ENCODE measurements around the gene AKIRIN1. TPM values are rescaled to one million over a fixed set of nuclear protein-coding genes. Genes with fewer than 3 reads are reported as not detected.

The AKIRIN1 gene
- total RNA-seq, 4 donors from 2014 or later, result 26.1 to 34.7 (median 30.4) TPM

DNA sequence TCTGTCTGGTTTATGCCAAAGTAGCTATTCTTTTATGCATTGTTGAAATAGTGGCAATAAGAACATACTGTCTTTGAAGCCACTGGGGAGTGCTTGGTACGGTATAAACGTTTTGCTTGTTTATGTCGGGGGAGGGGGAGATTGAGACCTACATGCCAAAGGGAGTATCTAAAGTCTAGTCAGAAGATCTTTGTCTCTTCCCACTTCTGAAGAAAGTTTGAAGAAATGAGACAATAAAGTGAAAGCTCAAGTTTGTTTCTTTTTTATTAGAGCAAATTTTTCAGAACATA is 6.8 kb downstream of the AKIRIN1 start:
- no peaks in the 10 kb centered on the region for H3K27me3 ChIP-seq
- H3K4me1 ChIP-seq, result peaks cover 43% of the 10 kb centered on the region
- H3K36me3 ChIP-seq, result peaks cover 32% of the 10 kb centered on the region
- peak overlapping the region; percentile 36 for H3K27ac ChIP-seq
- no peak for DNase-seq (ENCODE audit: low spot score in 2 of 2)
- 27% methylated on average over 3 of the region's 3 CpGs for WGBS
- no peaks in the 10 kb centered on the region for H3K9me3 ChIP-seq
- no peak overlapping the region for H3K4me3 ChIP-seq
- TF ChIP-seq EP300 (IDR thresholded peaks at IDR 0.05), result no peak
- TF ChIP-seq POLR2A (IDR thresholded peaks at IDR 0.05), result no peak
- TF ChIP-seq, protein P1, sequence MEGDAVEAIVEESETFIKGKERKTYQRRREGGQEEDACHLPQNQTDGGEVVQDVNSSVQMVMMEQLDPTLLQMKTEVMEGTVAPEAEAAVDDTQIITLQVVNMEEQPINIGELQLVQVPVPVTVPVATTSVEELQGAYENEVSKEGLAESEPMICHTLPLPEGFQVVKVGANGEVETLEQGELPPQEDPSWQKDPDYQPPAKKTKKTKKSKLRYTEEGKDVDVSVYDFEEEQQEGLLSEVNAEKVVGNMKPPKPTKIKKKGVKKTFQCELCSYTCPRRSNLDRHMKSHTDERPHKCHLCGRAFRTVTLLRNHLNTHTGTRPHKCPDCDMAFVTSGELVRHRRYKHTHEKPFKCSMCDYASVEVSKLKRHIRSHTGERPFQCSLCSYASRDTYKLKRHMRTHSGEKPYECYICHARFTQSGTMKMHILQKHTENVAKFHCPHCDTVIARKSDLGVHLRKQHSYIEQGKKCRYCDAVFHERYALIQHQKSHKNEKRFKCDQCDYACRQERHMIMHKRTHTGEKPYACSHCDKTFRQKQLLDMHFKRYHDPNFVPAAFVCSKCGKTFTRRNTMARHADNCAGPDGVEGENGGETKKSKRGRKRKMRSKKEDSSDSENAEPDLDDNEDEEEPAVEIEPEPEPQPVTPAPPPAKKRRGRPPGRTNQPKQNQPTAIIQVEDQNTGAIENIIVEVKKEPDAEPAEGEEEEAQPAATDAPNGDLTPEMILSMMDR (IDR thresholded peaks at IDR 0.05), result no peak
- no peak for TF ChIP-seq POLR2AphosphoS5 (IDR thresholded peaks at IDR 0.05)

DNA sequence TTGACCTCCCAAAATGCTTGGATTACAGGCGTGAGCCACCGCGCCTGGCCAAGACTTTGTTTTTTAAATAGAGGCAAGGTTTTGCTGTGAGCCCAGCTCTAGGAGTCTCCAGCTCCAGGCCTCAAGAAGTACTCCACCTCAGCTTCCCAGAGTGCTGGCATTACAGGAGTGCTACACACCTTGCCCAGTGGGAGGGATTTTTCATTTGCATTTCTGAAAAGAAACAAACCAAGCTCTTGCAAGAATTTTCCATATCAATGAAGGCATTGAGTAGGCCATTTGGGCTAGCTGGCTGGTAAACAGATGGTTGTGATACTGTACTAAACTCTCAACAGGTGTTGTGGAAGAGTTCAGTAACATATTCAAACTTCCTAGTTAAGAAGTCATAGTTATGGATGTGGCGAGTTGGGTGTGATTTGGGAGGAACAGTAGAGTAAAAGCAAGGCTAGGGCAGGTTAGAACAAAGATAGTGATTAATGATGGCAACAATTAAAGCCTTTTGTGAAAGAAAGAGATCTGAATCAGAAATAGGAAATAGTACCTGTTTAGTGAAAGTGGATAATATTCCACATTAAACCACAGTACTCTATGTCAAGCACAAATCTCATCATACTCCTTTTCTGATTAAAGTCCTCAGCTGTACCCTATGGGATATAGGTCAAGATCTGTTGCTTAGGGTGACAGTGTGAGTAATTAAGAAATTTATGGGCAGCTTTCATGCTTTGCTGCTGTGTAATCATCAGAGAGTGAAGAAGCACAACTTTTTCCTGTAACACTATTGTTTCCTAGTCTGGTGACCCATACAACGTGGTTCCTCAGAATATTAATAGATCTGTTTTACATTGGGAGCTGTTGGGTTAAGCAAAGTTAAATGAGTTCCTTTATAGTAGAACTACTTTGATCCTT is 10.7 kb downstream of the AKIRIN1 start:
- Histone ChIP-seq H3K9me3 (no peaks in the 10 kb centered on the region), H3K27ac (no peak overlapping the region), H3K4me1 (peaks cover 21% of the 10 kb centered on the region), H3K4me3 (no peak overlapping the region), H3K36me3 (peaks cover 69% of the 10 kb centered on the region), H3K27me3 (no peaks in the 10 kb centered on the region)
- no peak for TF ChIP-seq POLR2AphosphoS5 (IDR thresholded peaks at IDR 0.05)
- TF ChIP-seq POLR2A (IDR thresholded peaks at IDR 0.05), result no peak
- TF ChIP-seq EP300 (IDR thresholded peaks at IDR 0.05), result no peak
- TF ChIP-seq, protein P1 (IDR thresholded peaks at IDR 0.05), result no peak
- DNase-seq (ENCODE audit: low spot score in 2 of 2), result no peak
- WGBS, result 76% methylated on average over 5 of the region's 5 CpGs

DNA sequence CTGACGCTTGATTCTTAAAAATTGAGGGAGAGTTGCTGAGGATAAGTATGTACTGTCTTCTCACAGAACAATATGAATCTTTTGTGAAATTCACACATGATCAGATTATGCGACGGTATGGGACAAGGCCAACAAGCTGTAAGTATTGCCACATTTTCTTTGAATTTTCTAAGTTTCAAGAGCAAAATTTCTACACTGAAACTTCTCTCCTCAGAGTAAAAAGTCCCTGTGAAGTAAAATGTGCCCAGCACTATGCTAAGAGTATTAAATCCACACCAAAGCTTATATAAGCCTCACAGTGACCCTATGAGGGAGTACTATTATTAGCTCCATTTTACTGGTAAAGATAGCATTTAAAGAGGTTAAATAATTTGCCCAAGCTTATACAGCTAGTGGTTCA is 12.2 kb downstream of the AKIRIN1 start:
- no peaks in the 10 kb centered on the region for H3K9me3 ChIP-seq
- H3K4me3 ChIP-seq, result no peak overlapping the region
- WGBS, result 73% methylated on average over 3 of the region's 3 CpGs
- no peak overlapping the region for H3K27ac ChIP-seq
- H3K27me3 ChIP-seq, result no peaks in the 10 kb centered on the region
- DNase-seq (ENCODE audit: low spot score in 2 of 2), result no peak
- peaks cover 10% of the 10 kb centered on the region for H3K4me1 ChIP-seq
- peaks cover 80% of the 10 kb centered on the region for H3K36me3 ChIP-seq
- TF ChIP-seq POLR2A (IDR thresholded peaks at IDR 0.05) (no peak), EP300 (IDR thresholded peaks at IDR 0.05) (no peak), POLR2AphosphoS5 (IDR thresholded peaks at IDR 0.05) (no peak)
- TF ChIP-seq, protein P1 (IDR thresholded peaks at IDR 0.05), result no peak

GRCh38 chr1:39003794-39004193 is 12.7 kb downstream of the AKIRIN1 start:
- Histone ChIP-seq H3K36me3 (peaks cover 83% of the 10 kb centered on the region), H3K27ac (no peak overlapping the region)
- 59% methylated on average over 2 of the region's 2 CpGs for WGBS

GRCh38 chr1:39006287-39006686 is 15.2 kb downstream of the AKIRIN1 start:
- Histone ChIP-seq H3K4me3 (no peak overlapping the region), H3K27ac (no peak overlapping the region), H3K4me1 (peaks cover 9% of the 10 kb centered on the region), H3K36me3 (peaks cover 91% of the 10 kb centered on the region), H3K9me3 (no peaks in the 10 kb centered on the region), H3K27me3 (no peaks in the 10 kb centered on the region)
- 90% methylated on average over 2 of the region's 2 CpGs for WGBS
- DNase-seq (ENCODE audit: low spot score in 2 of 2), result no peak
- TF ChIP-seq, protein P1 (IDR thresholded peaks at IDR 0.05), result no peak
- no peak for TF ChIP-seq POLR2AphosphoS5 (IDR thresholded peaks at IDR 0.05)

More at GRCh38 chr1:39003794-39004193, 12.7 kb downstream of the AKIRIN1 start:
- TF ChIP-seq POLR2AphosphoS5 (IDR thresholded peaks at IDR 0.05) (no peak), POLR2A (IDR thresholded peaks at IDR 0.05) (no peak), EP300 (IDR thresholded peaks at IDR 0.05) (no peak)
- TF ChIP-seq, protein P1 (IDR thresholded peaks at IDR 0.05), result no peak
- no peak for DNase-seq (ENCODE audit: low spot score in 2 of 2)
- no peaks in the 10 kb centered on the region for H3K9me3 ChIP-seq
- no peaks in the 10 kb centered on the region for H3K27me3 ChIP-seq
- peaks cover 10% of the 10 kb centered on the region for H3K4me1 ChIP-seq
- H3K4me3 ChIP-seq, result no peak overlapping the region

All from suprapubic skin (tissue), 4 donors.